Large intestine (tissue), 3 donors: ENCODE data around the gene CAMK1. TPM values are rescaled to one million over a fixed set of nuclear protein-coding genes. Genes with fewer than 3 reads are reported as not detected.

Experiments
- DNase-seq, 2 donors: peaks; one replicate each; pipeline versions ENCODE4 v3.0.0 to v3.0.0-alpha.2; 2013
- H3K27ac ChIP-seq: one replicate; pipeline ENCODE4 v1.5.1; 2013; ENCODE audit warnings: low read length
- H3K27me3 ChIP-seq: 2 replicates; pipeline ENCODE4 v1.6.1; 2013; ENCODE audit warnings: low read length; ENCODE audit not compliant: control insufficient read depth, insufficient read depth
- H3K36me3 ChIP-seq: 2 replicates; pipeline ENCODE4 v1.6.1; 2013; ENCODE audit warnings: low read length; ENCODE audit not compliant: control insufficient read depth, insufficient read depth
- H3K4me1 ChIP-seq: one replicate; pipeline ENCODE4 v1.6.1; 2013; ENCODE audit warnings: low read length; ENCODE audit not compliant: control insufficient read depth, insufficient read depth
- H3K4me3 ChIP-seq: one replicate; pipeline ENCODE4 v1.5.1; 2013; ENCODE audit warnings: low read length
- H3K9me3 ChIP-seq: one replicate; pipeline ENCODE4 v1.6.1; 2013; ENCODE audit warnings: mild to moderate bottlenecking, low read depth, low read length, moderate library complexity; ENCODE audit not compliant: control insufficient read depth
- WGBS: methylation state at CpG from one replicate; pipeline ENCODE4 v1.1.5; 2013; ENCODE audit warnings: low lambda C conversion rate; ENCODE audit not compliant: insufficient coverage; 5-methylcytosine and 5-hydroxymethylcytosine counted together
- polyA plus RNA-seq: library from polyadenylated mRNA; unstranded; fragments of 120-200 nt; gene quantifications from one replicate; pipeline ENCODE4 v1.2.1, GENCODE V29; 2013

Gene CAMK1
- polyA plus RNA-seq, 1 donor = 36.9 TPM

DNA sequence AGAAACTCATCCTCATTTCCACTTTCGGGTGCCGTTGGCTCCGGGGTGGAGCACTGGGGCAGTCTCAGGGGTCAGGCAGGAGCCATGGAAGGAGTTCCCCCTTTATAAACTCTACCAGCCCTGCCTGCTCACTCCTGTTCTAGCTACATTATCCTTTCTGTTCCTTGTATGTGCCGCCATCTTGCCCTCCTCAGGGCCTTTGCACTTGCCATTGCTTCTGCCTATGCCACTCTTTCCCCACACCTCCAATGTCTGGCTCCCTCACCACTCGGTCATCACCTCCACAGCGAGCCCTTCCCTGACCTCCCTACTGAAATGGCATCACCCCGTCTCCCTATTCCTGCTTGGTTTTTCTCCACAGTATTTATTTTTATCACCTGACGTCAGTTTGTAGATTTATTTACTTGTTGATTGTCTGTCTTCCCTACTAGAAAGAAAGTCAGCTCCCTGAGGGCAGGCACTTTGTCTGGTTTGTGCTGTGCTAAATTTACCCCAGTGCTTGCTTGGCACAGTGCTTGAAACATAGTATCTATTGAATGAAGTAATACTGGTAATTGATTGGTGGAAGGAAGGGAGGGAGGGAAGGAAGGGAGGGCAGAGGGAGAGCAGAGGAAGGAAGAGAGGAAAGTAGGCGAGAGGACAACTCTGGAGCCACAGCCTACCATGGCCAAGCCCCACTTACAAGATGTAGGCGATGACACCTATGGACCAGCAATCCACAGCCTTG is 8.8 kb downstream of the CAMK1 start:
- H3K27me3 ChIP-seq = no peaks in the 10 kb centered on the region
- no peaks in the 10 kb centered on the region for H3K4me1 ChIP-seq
- no peak overlapping the region for H3K27ac ChIP-seq
- WGBS = 95% methylated on average over 4 of the region's 10 CpGs
- no peaks in the 10 kb centered on the region for H3K9me3 ChIP-seq
- H3K4me3 ChIP-seq = no peak overlapping the region
- peaks cover 69% of the 10 kb centered on the region for H3K36me3 ChIP-seq
- DNase-seq = no peak

DNA sequence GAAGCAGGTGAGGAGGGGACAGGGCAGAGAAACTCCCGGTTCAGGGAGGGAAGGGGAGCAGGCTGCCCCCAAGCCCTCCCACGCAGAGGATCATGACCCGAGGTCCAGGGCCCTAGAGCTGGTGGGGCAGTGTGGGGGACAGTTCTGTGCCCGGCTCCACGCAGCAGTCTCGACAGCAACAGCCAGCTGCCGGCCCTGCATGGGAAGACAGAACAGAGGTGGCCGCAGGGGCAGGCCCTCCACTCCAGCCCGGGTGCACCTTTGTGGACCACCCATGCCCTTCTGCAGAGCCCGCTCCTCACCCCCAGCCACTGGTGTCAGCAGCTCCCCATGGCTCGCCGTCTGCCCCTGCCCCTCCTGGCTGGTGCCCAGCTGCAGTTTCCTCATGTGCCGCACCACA is 12.3 kb downstream of the CAMK1 start:
- Histone ChIP-seq H3K9me3 (no peaks in the 10 kb centered on the region), H3K36me3 (peaks cover 85% of the 10 kb centered on the region), H3K27me3 (no peaks in the 10 kb centered on the region), H3K4me1 (no peaks in the 10 kb centered on the region), H3K4me3 (no peak overlapping the region), H3K27ac (no peak overlapping the region)
- WGBS = no CpG with 5 or more reads among the region's 13 CpGs
- no peak for DNase-seq

DNA sequence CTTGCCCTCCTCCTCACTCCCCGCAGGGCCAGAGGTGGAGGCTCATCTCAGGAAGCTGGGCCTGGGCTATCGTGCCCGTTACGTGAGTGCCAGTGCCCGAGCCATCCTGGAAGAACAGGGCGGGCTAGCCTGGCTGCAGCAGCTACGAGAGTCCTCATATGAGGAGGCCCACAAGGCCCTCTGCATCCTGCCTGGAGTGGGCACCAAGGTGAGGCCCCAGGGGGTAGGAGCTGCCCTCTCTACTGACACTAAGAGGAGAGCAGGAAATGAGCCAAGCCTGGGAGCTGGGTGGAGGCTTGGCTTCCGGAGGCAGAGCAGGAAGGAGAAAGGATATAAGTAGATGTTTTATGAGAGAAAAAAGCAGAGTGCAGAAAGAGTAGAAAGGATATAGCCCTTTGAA is 15.1 kb downstream of the CAMK1 start:
- H3K9me3 ChIP-seq = no peaks in the 10 kb centered on the region
- WGBS = 40% methylated on average over 1 of the region's 8 CpGs
- no peak overlapping the region for H3K27ac ChIP-seq
- no peaks in the 10 kb centered on the region for H3K27me3 ChIP-seq
- no peak for DNase-seq
- peaks cover 79% of the 10 kb centered on the region for H3K36me3 ChIP-seq
- H3K4me1 ChIP-seq = no peaks in the 10 kb centered on the region
- H3K4me3 ChIP-seq = no peak overlapping the region

DNA sequence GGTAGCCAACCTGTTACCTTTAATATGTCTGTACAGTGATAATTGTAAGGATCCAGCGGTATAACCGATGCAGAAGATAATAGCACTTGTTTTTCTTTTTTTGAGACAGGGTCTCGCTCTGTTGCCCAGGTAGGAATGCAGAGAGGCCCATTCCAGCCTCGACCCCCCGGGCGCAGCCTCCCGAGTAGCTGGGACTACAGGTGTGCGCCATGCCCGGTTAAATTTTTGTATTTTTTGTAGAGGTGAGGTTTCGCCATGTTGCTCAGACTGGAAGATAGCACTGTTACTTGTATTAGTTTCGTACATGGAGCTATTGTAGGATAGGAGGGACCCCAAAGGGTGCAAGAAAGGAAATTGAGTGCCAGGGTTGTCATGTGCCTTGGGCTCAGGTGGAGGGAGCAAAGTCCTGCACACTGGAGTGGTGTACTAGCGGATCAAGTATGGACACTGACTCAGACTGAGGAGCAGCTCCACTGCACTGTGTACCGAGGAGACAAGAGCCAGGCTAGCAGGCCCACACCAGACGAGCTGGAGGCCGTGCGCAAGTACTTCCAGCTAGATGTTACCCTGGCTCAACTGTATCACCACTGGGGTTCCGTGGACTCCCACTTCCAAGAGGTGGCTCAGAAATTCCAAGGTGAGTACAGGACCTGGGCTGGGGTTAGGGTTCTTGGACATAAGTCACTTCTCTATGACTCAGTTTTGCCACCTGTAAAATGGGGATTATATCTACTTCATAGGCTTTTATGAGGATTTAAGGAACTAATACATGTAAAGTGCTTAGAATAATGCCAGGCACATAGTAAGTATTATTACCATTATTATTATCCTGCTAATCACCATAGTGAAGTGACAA is 19.0 kb downstream of the CAMK1 start:
- peaks cover 63% of the 10 kb centered on the region for H3K36me3 ChIP-seq
- no CpG with 5 or more reads among the region's 17 CpGs for WGBS

DNA sequence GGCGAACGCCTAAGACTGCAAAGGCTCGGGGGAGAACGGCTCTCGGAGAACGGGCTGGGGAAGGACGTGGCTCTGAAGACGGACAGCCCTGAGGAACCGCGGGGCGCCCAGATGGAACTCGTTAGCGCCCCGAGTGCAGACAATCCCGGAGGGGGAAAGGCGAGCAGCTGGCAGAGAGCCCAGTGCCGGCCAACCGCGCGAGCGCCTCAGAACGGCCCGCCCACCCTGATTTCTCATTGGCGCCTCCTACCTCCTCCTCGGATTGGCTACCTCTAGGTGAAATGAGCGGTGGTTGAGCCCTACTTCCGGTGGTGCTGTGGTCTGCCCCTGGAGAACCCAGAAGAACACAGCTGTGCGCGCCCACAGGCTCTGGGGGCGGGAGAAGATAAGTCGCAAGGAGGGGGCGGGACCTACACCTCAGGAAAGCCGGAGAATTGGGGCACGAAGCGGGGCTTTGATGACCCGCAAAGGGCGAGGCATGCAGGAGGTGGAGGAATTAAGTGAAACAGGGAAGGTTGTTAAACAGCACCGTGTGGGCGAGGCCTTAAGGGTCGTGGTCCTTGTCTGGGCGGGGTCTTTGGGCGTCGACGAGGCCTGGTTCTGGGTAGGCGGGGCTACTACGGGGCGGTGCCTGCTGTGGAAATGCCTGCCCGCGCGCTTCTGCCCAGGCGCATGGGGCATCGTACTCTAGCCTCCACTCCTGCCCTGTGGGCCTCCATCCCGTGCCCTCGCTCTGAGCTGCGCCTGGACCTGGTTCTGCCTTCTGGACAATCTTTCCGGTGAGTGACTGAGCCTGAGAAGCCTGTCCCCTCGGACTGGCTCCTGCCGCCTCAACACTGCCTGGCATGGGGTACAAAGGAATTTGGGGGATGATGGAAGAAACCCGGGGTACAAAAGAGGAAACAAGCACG is 19.8 kb downstream of the CAMK1 start, which contains the start of gene OGG1:
TSS of gene OGG1 (plus strand) at position 308 of the 911 bp plus-strand sequence. CDS start at position 643, 335 bp downstream.
- H3K9me3 ChIP-seq = no peaks in the 10 kb centered on the region
- peak within 1 kb of the TSS; percentile 87 for H3K4me3 ChIP-seq
- WGBS = no CpG with 5 or more reads among the region's 60 CpGs
- peaks cover 6% of the 10 kb centered on the region for H3K4me1 ChIP-seq
- peak within 1 kb of the TSS; percentile 96 for H3K27ac ChIP-seq
- H3K27me3 ChIP-seq = no peaks in the 10 kb centered on the region
- DNase-seq = peak; percentile 99 to 100
- peaks cover 63% of the 10 kb centered on the region for H3K36me3 ChIP-seq

More for the DNA sequence above, 19.0 kb downstream of the CAMK1 start:
- Histone ChIP-seq H3K27me3 (no peaks in the 10 kb centered on the region), H3K4me3 (peak overlapping the region; percentile 87), H3K4me1 (peaks cover 6% of the 10 kb centered on the region), H3K9me3 (no peaks in the 10 kb centered on the region), H3K27ac (peak overlapping the region; percentile 96)
- DNase-seq = peak; percentile 82 to 93

DNA sequence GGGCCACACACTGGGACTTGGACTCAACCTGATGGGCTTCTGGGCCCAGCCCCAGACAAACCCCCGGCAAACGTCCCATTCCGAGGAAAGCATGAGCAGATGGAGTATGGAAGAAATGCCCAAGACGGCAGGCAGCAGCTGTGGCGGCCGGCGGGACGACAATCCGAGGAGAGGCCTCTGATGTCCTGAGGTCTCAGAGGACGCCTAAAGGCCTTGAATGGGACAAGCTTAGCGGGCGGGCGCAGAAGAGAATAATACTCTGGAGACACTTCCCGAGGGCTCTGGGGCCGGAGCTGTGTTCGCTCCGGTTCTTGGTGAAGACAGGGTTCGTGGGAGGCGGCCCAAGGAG is 20.5 kb downstream of the CAMK1 start:
- peaks cover 6% of the 10 kb centered on the region for H3K4me1 ChIP-seq
- DNase-seq = no peak
- H3K4me3 ChIP-seq = peak overlapping the region; percentile 87
- WGBS = no CpG with 5 or more reads among the region's 19 CpGs
- H3K9me3 ChIP-seq = no peaks in the 10 kb centered on the region
- H3K27ac ChIP-seq = peak overlapping the region; percentile 96
- peaks cover 63% of the 10 kb centered on the region for H3K36me3 ChIP-seq
- H3K27me3 ChIP-seq = no peaks in the 10 kb centered on the region

DNA sequence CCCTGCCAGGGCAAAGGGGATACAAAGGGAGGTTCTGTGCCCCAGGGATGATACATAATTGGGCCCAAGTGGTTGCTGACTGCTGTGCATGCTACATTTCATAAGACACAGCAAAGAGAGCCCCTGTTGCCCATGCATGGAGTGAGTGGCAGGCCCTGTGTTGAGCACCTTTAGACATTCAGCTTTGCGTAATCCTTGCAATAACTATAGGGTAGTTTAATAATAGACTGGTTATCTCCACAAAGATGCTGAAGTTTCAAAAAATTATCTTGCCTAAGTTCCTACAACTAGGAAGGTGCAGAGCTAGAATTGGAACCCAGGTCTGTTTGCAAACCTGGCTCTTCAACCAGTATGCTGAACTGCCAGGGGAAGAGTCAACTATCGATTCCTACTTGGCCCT is 21.7 kb downstream of the CAMK1 start:
- peak; percentile 58 to 76 for DNase-seq
- WGBS = no CpG with 5 or more reads among the region's 2 CpGs
- Histone ChIP-seq H3K27me3 (no peaks in the 10 kb centered on the region), H3K4me3 (no peak overlapping the region), H3K36me3 (peaks cover 69% of the 10 kb centered on the region), H3K27ac (peak overlapping the region; percentile 96), H3K9me3 (no peaks in the 10 kb centered on the region), H3K4me1 (peaks cover 6% of the 10 kb centered on the region)

DNA sequence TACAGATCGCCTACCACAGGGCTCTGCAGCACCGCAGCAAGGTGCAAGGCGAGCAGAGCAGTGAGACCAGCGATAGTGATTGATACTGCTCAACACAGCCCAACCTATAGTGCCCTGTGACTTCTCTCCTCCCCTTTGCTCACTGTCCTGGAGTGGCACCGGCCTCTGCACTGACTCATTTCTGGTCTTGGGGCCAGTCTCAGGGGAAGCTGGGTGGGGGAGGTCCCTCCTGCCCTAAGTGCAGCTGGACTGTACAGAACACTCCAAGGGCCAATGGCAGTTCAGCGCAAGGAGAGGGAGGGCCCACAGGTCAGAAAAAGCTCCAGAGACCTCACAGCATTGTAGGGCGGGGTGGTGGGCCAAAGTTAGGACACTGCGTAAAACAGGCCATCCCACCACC is 22.5 kb downstream of the CAMK1 start:
- DNase-seq = peak; percentile 85 to 88
- WGBS = no CpG with 5 or more reads among the region's 8 CpGs
- Histone ChIP-seq H3K4me1 (peaks cover 6% of the 10 kb centered on the region), H3K27me3 (no peaks in the 10 kb centered on the region), H3K27ac (peak overlapping the region; percentile 65), H3K9me3 (no peaks in the 10 kb centered on the region), H3K36me3 (peaks cover 69% of the 10 kb centered on the region), H3K4me3 (no peak overlapping the region)

DNA sequence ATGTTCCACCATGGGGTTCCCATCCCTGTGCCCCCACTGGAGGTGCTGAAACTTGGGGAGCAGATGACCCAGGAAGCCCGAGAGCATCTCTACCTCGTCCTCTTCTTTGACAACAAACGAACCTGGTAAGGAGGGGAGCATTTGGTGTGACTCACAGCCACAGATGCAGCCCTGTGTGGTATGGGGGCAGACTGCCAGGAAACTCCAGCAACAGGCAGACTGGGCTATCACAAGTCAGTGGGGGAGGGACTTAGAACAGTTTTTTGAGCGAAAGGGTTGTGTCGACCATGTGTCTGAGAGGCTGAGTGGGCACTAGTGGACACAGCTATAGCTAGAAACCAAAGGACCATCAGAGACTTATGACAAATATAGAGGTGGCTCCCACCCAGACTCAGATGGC is 23.4 kb downstream of the CAMK1 start:
- H3K36me3 ChIP-seq = peaks cover 68% of the 10 kb centered on the region
- DNase-seq = no peak
- WGBS = no CpG with 5 or more reads among the region's 5 CpGs

DNA sequence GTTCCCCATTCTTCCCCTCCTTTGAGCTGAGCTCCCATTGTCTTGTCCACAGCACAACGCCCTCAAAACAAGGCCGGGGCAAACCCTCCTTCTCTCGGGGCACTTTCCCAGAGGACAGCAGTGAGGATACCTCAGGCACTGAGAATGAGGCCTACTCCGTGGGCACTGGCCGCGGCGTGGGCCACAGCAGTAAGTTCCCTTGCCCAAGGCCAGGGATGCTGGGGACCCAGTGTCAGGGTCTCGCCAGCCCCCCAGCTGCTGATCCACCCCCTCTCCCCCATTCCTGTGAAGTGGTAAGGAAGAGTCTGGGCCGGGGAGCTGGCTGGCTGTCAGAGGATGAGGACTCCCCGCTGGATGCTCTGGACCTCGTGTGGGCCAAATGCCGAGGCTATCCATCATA is 24.2 kb downstream of the CAMK1 start:
- WGBS = no CpG with 5 or more reads among the region's 12 CpGs
- Histone ChIP-seq H3K27me3 (no peaks in the 10 kb centered on the region), H3K4me1 (peaks cover 6% of the 10 kb centered on the region), H3K36me3 (peaks cover 73% of the 10 kb centered on the region), H3K4me3 (no peak overlapping the region), H3K9me3 (no peaks in the 10 kb centered on the region), H3K27ac (no peak overlapping the region)
- no peak for DNase-seq

More for the DNA sequence above, 23.4 kb downstream of the CAMK1 start:
- no peaks in the 10 kb centered on the region for H3K27me3 ChIP-seq
- H3K4me1 ChIP-seq = peaks cover 6% of the 10 kb centered on the region
- H3K27ac ChIP-seq = peak overlapping the region; percentile 61
- H3K4me3 ChIP-seq = no peak overlapping the region
- H3K9me3 ChIP-seq = no peaks in the 10 kb centered on the region
